ENCODE data around the gene PLXDC2. TPM values are rescaled to one million over a fixed set of nuclear protein-coding genes. Genes with fewer than 3 reads are reported as not detected.

Gene PLXDC2
- total RNA-seq, 2 donors from 2014 or later = not detected

DNA sequence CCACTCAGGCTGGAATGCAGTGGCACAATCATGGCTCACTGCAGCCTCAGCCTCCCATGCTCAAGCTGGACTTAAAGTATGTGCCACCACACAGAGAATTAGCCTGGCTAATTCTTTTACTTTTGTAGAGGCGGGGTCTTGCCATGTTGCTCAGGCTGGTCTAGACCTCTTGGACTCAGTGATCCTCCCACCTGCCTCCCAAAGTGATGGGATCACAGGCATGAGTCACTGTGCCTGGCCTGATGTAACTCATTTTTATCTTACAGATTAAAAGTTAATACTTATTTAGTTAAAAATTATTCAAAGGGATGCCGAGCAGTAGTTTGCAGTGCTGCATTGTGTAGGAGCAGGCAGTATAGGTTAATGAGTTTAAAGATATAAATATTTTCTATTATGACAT lies 12.6 kb upstream of the PLXDC2 start:
- no peaks in the 10 kb centered on the region for H3K36me3 Mint-ChIP-seq
- peaks cover 3 to 6% of the 10 kb centered on the region in 2 donors for H3K9me3 Mint-ChIP-seq
- DNase-seq (ENCODE audit: low spot score in 2 of 2) (no peak), ATAC-seq (no peak)
- no peak overlapping the region for H3K27ac Mint-ChIP-seq

DNA sequence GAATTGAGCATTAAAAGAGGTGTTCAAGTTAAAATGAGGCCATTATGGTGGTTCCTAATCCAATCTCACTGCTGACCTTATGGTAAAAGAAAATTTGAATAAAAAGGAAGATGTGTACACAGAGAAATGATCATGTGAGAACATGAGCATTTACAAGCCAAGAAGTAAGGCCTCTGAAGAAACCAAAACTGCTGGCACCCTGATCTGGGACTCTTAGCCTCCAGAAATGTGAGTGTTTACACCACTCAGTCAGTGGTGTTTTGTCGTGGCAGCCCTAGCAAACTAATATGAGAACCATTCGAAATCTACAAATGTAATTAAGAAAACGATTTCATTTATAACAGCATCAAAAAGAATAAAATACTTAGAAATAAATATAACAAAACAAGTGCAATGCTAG lies 6.8 kb upstream of the PLXDC2 start:
- DNase-seq (ENCODE audit: low spot score in 2 of 2) = no peak
- no peak for ATAC-seq
- H3K36me3 Mint-ChIP-seq = no peaks in the 10 kb centered on the region
- peaks cover 0 to 6% of the 10 kb centered on the region in 2 donors for H3K9me3 Mint-ChIP-seq
- no peak overlapping the region for H3K27ac Mint-ChIP-seq

- DNase-seq (ENCODE audit: low spot score in 2 of 2) (no peak), ATAC-seq (no peak)
- Mint-ChIP-seq H3K27ac (no peak overlapping the region), H3K36me3 (no peaks in the 10 kb centered on the region), H3K9me3 (no peaks in the 10 kb centered on the region)
Measured at GRCh38 chr10:19811540-19811939, 4.7 kb upstream of the PLXDC2 start.

DNA sequence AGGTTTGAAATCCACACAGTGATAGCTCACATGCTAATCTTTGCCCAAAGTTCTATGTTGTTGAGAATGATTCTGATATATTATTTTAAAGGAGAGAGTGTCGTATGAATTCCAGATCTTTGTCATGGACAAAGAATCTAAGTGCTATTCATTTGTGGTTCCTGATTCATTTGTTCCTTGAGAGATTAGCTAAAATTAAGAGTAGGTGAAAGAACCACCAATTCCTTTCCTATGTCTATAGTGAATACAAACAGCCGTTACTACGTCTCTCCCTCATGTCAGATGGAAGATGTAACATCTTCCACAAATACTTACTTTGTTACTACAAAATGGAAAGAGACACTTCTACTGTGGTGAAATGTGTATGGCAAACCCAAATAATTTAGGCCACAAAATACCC lies 3.3 kb upstream of the PLXDC2 start:
- Mint-ChIP-seq H3K36me3 (peaks cover 0 to 6% of the 10 kb centered on the region in 2 donors), H3K9me3 (no peaks in the 10 kb centered on the region), H3K27ac (no peak overlapping the region)
- DNase-seq (ENCODE audit: low spot score in 2 of 2) (no peak), ATAC-seq (no peak)

DNA sequence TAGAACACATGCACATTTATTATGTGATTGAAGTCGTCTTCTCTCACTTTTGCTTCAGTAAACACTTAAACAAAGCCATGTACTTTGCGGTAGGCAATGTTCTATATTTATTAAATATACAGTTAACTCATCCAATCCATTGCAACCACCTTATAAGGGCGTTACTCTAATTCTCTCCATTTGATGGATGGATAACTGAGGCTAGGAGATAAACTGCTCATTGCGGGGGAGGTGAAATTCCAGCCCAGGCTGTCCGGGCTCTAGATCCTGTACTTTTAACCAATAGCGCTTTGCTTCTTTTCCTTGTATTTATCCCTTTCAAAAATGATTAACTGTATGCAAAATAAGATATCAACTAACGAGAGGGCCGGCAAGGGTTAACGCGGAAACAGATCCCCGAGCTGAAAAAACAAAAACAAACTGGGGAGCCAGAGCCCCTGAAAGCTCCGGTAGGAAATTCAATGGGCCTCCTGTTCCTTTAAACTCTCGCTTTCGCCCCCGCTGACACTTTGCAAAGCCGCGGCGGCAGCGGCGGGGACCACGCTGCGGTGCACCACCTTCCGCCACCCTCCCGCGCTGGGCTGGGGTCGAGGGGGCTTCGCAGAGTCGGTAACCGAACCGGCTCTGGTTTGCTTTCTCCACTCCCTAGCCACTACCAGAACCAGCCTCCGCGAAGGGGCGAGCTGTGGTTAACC lies 1.0 kb upstream of the PLXDC2 start:
- ATAC-seq (no peak), DNase-seq (ENCODE audit: low spot score in 2 of 2) (no peak)
- Mint-ChIP-seq H3K36me3 (peaks cover 0 to 10% of the 10 kb centered on the region in 2 donors), H3K9me3 (no peaks in the 10 kb centered on the region), H3K27ac (no peak overlapping the region)

DNA sequence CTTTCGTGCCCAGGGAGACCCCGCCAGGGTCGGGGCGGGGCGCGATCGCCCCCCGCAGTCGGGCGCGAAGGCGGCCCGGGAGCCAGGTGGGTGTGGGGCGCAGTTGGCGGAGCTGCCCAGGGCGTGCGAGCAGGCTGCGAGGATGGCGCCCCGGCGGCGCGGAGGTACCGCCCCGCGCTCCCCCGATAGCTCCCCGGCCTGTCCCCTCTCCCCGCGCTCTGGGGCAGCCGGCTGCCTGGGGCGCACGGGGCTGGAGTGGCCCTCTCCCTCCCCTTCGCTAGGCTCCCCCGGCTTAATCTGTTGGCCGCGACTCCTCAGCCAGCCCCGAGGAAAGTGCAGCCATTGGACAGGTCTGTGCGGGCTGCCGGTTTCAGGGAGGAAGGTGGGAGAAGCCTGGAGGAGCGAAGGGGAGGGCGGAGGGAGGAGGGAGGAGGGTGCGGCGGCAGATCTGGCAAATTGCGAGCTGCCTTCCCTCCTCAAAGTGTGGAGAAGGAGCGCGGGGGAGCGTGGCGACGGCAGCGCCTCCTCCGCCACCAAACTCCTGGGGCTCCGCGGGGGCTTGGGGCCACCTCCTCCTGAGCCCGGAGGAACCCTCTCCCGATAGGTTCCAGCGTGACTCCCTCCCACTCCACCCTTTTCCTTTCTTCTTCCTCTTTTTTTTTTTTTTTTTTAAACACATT lies 361 bp upstream of the PLXDC2 start:
- no peak for DNase-seq (ENCODE audit: low spot score in 2 of 2)
- H3K9me3 Mint-ChIP-seq = no peaks in the 10 kb centered on the region
- H3K27ac Mint-ChIP-seq = no peak overlapping the region
- no peak for ATAC-seq
- H3K36me3 Mint-ChIP-seq = peaks cover 0 to 10% of the 10 kb centered on the region in 2 donors

GRCh38 chr10:19817231-19817933 lies 1.1 kb downstream of the PLXDC2 start:
- Mint-ChIP-seq H3K27ac (no peak overlapping the region), H3K9me3 (peaks cover 0 to 4% of the 10 kb centered on the region in 2 donors), H3K36me3 (peaks cover 0 to 10% of the 10 kb centered on the region in 2 donors)
- peak in 1 of 2 donors; percentile 18 for ATAC-seq
- DNase-seq (ENCODE audit: low spot score in 2 of 2) = no peak

GRCh38 chr10:19818876-19819275 lies 2.6 kb downstream of the PLXDC2 start:
- DNase-seq (ENCODE audit: low spot score in 2 of 2) (no peak), ATAC-seq (no peak)
- no peak overlapping the region for H3K27ac Mint-ChIP-seq
- peaks cover 0 to 4% of the 10 kb centered on the region in 2 donors for H3K9me3 Mint-ChIP-seq
- H3K36me3 Mint-ChIP-seq = peaks cover 0 to 10% of the 10 kb centered on the region in 2 donors

- DNase-seq (ENCODE audit: low spot score in 2 of 2) = no peak
- no peak overlapping the region for H3K27ac Mint-ChIP-seq
- peaks cover 0 to 4% of the 10 kb centered on the region in 2 donors for H3K9me3 Mint-ChIP-seq
- ATAC-seq = peak in 1 of 2 donors; percentile 64
- H3K36me3 Mint-ChIP-seq = peaks cover 0 to 10% of the 10 kb centered on the region in 2 donors
Measured at GRCh38 chr10:19819419-19820033, 3.3 kb downstream of the PLXDC2 start.

GRCh38 chr10:19824381-19825342 lies 8.4 kb downstream of the PLXDC2 start:
- ATAC-seq = no peak
- H3K27ac Mint-ChIP-seq = no peak overlapping the region
- H3K36me3 Mint-ChIP-seq = peaks cover 0 to 4% of the 10 kb centered on the region in 2 donors
- DNase-seq (ENCODE audit: low spot score in 2 of 2) = no peak
- peaks cover 0 to 8% of the 10 kb centered on the region in 2 donors for H3K9me3 Mint-ChIP-seq

GRCh38 chr10:19825700-19826099 lies 9.5 kb downstream of the PLXDC2 start:
- H3K36me3 Mint-ChIP-seq = peaks cover 0 to 4% of the 10 kb centered on the region in 2 donors
- no peak for ATAC-seq
- H3K27ac Mint-ChIP-seq = no peak overlapping the region
- no peak for DNase-seq (ENCODE audit: low spot score in 2 of 2)
- peaks cover 0 to 8% of the 10 kb centered on the region in 2 donors for H3K9me3 Mint-ChIP-seq

GRCh38 chr10:19826712-19827111 lies 10.5 kb downstream of the PLXDC2 start:
- peaks cover 0 to 11% of the 10 kb centered on the region in 2 donors for H3K36me3 Mint-ChIP-seq
- peaks cover 0 to 11% of the 10 kb centered on the region in 2 donors for H3K9me3 Mint-ChIP-seq
- no peak overlapping the region for H3K27ac Mint-ChIP-seq
- ATAC-seq = no peak
- DNase-seq (ENCODE audit: low spot score in 2 of 2) = no peak

GRCh38 chr10:19828278-19829049 lies 12.2 kb downstream of the PLXDC2 start:
- Mint-ChIP-seq H3K27ac (no peak overlapping the region), H3K9me3 (peaks cover 4 to 12% of the 10 kb centered on the region in 2 donors)
- ATAC-seq = no peak

GRCh38 chr10:19832699-19833098 lies 16.5 kb downstream of the PLXDC2 start:
- DNase-seq (ENCODE audit: low spot score in 2 of 2) = no peak
- Mint-ChIP-seq H3K27ac (no peak overlapping the region), H3K36me3 (peaks cover 0 to 18% of the 10 kb centered on the region in 2 donors), H3K9me3 (peaks cover 19 to 24% of the 10 kb centered on the region in 2 donors)
- ATAC-seq = no peak

More at GRCh38 chr10:19828278-19829049, 12.2 kb downstream of the PLXDC2 start:
- no peak for DNase-seq (ENCODE audit: low spot score in 2 of 2)
- peaks cover 0 to 18% of the 10 kb centered on the region in 2 donors for H3K36me3 Mint-ChIP-seq

- Mint-ChIP-seq H3K27ac (no peak overlapping the region), H3K9me3 (peaks cover 19 to 24% of the 10 kb centered on the region in 2 donors), H3K36me3 (peaks cover 0 to 18% of the 10 kb centered on the region in 2 donors)
- ATAC-seq (no peak), DNase-seq (ENCODE audit: low spot score in 2 of 2) (no peak)
Measured at GRCh38 chr10:19833170-19833824, 17.1 kb downstream of the PLXDC2 start.
